Erythroblast (primary cell): Measurements from ENCODE around the gene TBX6.

ENCODE experiments used
- GATA1 ChIP-seq: IDR thresholded peaks from 2 replicates; pipeline ENCODE4 v1.6.1; 2011; ENCODE audit warnings: low read depth, mild to moderate bottlenecking, control low read depth, low read length, moderate library complexity
- POLR2A ChIP-seq: IDR thresholded peaks from 2 replicates; pipeline ENCODE4 v1.6.1; 2011; ENCODE audit warnings: mild to moderate bottlenecking, low read length

- no peak for TF ChIP-seq POLR2A
- TF ChIP-seq GATA1: no peak
Measured at GRCh38 chr16:30068333-30068732, 23.4 kb downstream of the TBX6 start.
